K562 (cell line): ENCODE data around the gene LY6G6F. TPM values are rescaled to one million over a fixed set of nuclear protein-coding genes. Genes with fewer than 3 reads are reported as not detected.

ENCODE experiments used
- ARNT ChIP-seq, 2 experiments: fragments of 450-650 bp; IDR thresholded peaks; 2 replicates each; pipeline ENCODE4 v1.6.1; 2016; ENCODE audit warnings: mild to moderate bottlenecking in 1 of 2
- FIP1L1 ChIP-seq: fragments of 200-400 bp; formaldehyde crosslinking; IDR thresholded peaks from 2 replicates; pipeline ENCODE4 v1.6.1; 2018; ENCODE audit warnings: mild to moderate bottlenecking, low read depth, low read length; ENCODE audit not compliant: poor library complexity, severe bottlenecking
- GTF2E2 ChIP-seq: fragments of 200-800 bp; sonication (Bioruptor generic); IDR thresholded peaks from 2 replicates; pipeline ENCODE4 v1.6.1; 2016; ENCODE audit warnings: missing genetic modification characterization, missing compliant biosample characterization
- ILK ChIP-seq: fragments of 450-650 bp; IDR thresholded peaks from 2 replicates; pipeline ENCODE4 v1.6.1; 2016; ENCODE audit warnings: missing genetic modification characterization, low read depth, mild to moderate bottlenecking, missing compliant biosample characterization, moderate library complexity, borderline replicate concordance
- LCOR ChIP-seq: sonication (generic); formaldehyde crosslinking; IDR thresholded peaks from 2 replicates; pipeline ENCODE4 v1.8.0; 2022; ENCODE audit warnings: mild to moderate bottlenecking, missing genetic modification reagents
- MAFG ChIP-seq: fragments of 450-650 bp; conservative IDR thresholded peaks from 2 replicates; pipeline ENCODE4 v1.6.1; 2016; ENCODE audit warnings: missing genetic modification characterization, missing compliant biosample characterization
- POLR2AphosphoS2 ChIP-seq: IDR thresholded peaks from 2 replicates; pipeline ENCODE4 v1.6.1; 2012; ENCODE audit warnings: low read length, improper control_type of control experiment
- PRMT5 ChIP-seq: sonication (generic); formaldehyde crosslinking; IDR thresholded peaks from 2 replicates; pipeline ENCODE4 v1.5.0; 2020; ENCODE audit warnings: missing genetic modification reagents
- PURB ChIP-seq: sonication (generic); formaldehyde crosslinking; IDR thresholded peaks from 2 replicates; pipeline ENCODE4 v1.9.0; 2021; ENCODE audit warnings: low read depth, mild to moderate bottlenecking, missing genetic modification reagents
- SAFB ChIP-seq: fragments of 200-400 bp; formaldehyde crosslinking; IDR thresholded peaks from 2 replicates; pipeline ENCODE4 v1.6.1; 2017; ENCODE audit warnings: low read depth, low read length, borderline replicate concordance
- TCF3 ChIP-seq: sonication (generic); formaldehyde crosslinking; IDR thresholded peaks from 2 replicates; pipeline ENCODE4 v1.4.0; 2020; ENCODE audit warnings: mild to moderate bottlenecking, missing genetic modification reagents
- ZBTB1 ChIP-seq: sonication (generic); formaldehyde crosslinking; IDR thresholded peaks from 2 replicates; pipeline ENCODE4 v1.8.1; 2023; ENCODE audit warnings: missing genetic modification reagents, low read depth, mild to moderate bottlenecking, borderline replicate concordance
- ZNF316 ChIP-seq: fragments of 450-650 bp; IDR thresholded peaks from 2 replicates; pipeline ENCODE4 v1.6.1; 2016
- polyA plus RNA-seq, 8 experiments: library from polyadenylated mRNA; depleted of rRNA in 4 of 8; stranded (reverse) in 5 of 8; unstranded in 3 of 8; fragments of >200 nt; fragmentation: Nextera tagmentation in 2 of 8; fragmentation: Illumina TruSeq in 1 of 8; extraction: Ambion mirVana in 2 of 8; extraction: Trizol in 1 of 8; gene quantifications; 2 replicates each; pipeline versions ENCODE4 v1.2.1 to v1.2.3, GENCODE V29; 2011 to 2014; ENCODE audit warnings: inconsistent platforms in 1 of 8, missing spikeins in 1 of 8
- total RNA-seq, 7 experiments: library from RNA; depleted of rRNA in 6 of 7; stranded (reverse); fragments of >200 nt in 6 of 7; fragmentation: Illumina TruSeq in 2 of 7; extraction: Trizol in 2 of 7; gene quantifications; 2 replicates each; pipeline versions ENCODE4 v1.2.1 to v1.2.3, GENCODE V29; 2011 to 2021; ENCODE audit warnings: low replicate concordance in 1 of 7
- TF ChIP-seq, protein P1 (sequence below): fragments of 450-650 bp; IDR thresholded peaks from 2 replicates; pipeline ENCODE4 v1.6.1; 2016; ENCODE audit warnings: antibody characterized with exemption
- TF ChIP-seq, protein P2 (sequence below): sonication (generic); formaldehyde crosslinking; IDR thresholded peaks from 2 replicates; pipeline ENCODE4 v1.8.0; 2022; ENCODE audit warnings: mild to moderate bottlenecking, missing genetic modification reagents
- TF ChIP-seq, protein P3 (sequence below), 2 experiments: fragments of 200-800 bp in 1 of 2; sonication (Bioruptor generic) in 1 of 2; sonication (generic) in 1 of 2; formaldehyde crosslinking in 1 of 2; IDR thresholded peaks in 1 of 2; conservative IDR thresholded peaks in 1 of 2; 2 replicates each; pipeline versions ENCODE4 v1.5.0 to v1.6.1; 2016 to 2020; ENCODE audit warnings: missing compliant biosample characterization in 1 of 2, missing genetic modification characterization in 1 of 2, missing genetic modification reagents in 1 of 2
- TF ChIP-seq, protein P4 (sequence below): fragments of 450-650 bp; IDR thresholded peaks from 2 replicates; pipeline ENCODE4 v1.6.1; 2016; ENCODE audit warnings: low read depth

The LY6G6F gene
- total and polyA plus RNA-seq, 9 of the 15 experiments (the other 6 are each of a cell fraction or from before 2014, with no cell fraction given), result 0.14 to 0.50 (median 0.28) TPM; not detected in 2

DNA sequence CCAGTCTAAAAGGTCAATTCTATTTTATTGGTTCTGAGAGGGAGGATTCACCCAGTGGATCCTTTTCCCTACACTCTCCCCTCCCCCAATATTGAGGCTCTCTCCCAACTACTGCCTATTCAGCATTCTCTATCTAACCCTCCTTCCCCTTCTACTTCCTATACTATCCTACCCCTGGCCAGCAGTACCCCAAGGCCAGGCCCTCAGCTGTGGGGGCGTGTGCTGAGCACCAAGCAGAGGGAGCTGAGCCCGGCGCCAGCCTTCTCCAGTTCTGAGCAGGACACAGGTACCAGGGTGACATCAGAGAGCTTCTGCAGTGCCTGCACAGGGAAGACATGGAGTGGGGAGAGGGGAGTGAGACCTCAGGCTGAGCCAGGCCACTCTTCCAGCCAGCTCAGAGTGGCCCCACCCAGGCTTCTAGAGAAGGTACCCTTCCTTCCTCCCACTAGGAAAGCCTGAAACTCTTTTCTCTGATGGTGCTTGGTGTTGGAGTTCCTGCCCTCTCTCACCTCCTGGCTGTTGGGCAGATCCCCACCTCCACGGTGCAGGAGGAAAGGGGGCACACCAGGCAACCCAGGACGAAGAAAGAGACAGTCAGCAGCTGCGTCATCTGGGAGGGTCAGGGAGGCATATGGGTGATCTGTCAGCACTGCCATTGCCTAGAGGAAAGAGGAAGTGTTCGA lies 20.5 kb downstream of the LY6G6F start (continued):
- TF ChIP-seq SAFB, result no peak
- peak; percentile 44 for TF ChIP-seq TCF3 (CRISPR knock-in tag)
- TF ChIP-seq LCOR (CRISPR knock-in tag), result no peak
- TF ChIP-seq, protein P1, sequence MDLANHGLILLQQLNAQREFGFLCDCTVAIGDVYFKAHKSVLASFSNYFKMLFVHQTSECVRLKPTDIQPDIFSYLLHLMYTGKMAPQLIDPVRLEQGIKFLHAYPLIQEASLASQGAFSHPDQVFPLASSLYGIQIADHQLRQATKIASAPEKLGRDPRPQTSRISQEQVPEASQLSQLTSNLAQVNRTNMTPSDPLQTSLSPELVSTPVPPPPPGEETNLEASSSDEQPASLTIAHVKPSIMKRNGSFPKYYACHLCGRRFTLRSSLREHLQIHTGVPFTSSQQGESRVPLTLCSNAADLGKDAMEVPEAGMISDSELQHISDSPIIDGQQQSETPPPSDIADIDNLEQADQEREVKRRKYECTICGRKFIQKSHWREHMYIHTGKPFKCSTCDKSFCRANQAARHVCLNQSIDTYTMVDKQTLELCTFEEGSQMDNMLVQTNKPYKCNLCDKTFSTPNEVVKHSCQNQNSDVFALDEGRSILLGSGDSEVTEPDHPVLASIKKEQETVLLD, result no peak
- no peak for TF ChIP-seq PRMT5 (CRISPR knock-in tag)
- no peak for TF ChIP-seq POLR2AphosphoS2
- TF ChIP-seq PURB, result no peak
- peak; percentile 65 for TF ChIP-seq MAFG
- TF ChIP-seq GTF2E2 (tag), result no peak
- TF ChIP-seq, protein P2, sequence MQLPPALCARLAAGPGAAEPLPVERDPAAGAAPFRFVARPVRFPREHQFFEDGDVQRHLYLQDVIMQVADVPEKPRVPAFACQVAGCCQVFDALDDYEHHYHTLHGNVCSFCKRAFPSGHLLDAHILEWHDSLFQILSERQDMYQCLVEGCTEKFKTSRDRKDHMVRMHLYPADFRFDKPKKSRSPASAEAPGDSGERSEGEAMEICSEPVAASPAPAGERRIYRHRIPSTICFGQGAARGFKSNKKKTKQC (CRISPR knock-in tag), result no peak
- TF ChIP-seq, protein P3, sequence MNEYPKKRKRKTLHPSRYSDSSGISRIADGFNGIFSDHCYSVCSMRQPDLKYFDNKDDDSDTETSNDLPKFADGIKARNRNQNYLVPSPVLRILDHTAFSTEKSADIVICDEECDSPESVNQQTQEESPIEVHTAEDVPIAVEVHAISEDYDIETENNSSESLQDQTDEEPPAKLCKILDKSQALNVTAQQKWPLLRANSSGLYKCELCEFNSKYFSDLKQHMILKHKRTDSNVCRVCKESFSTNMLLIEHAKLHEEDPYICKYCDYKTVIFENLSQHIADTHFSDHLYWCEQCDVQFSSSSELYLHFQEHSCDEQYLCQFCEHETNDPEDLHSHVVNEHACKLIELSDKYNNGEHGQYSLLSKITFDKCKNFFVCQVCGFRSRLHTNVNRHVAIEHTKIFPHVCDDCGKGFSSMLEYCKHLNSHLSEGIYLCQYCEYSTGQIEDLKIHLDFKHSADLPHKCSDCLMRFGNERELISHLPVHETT (CRISPR knock-in tag; conservative IDR thresholded peaks at IDR 0.05 in 1 of 2, IDR thresholded peaks at IDR 0.05 in 1 of 2), result no peak
- TF ChIP-seq ARNT (IDR thresholded peaks at IDR 0.05), result no peak
- no peak for TF ChIP-seq ZBTB1 (CRISPR knock-in tag)
- TF ChIP-seq ZNF316, result peak; percentile 95
- TF ChIP-seq, protein P4, sequence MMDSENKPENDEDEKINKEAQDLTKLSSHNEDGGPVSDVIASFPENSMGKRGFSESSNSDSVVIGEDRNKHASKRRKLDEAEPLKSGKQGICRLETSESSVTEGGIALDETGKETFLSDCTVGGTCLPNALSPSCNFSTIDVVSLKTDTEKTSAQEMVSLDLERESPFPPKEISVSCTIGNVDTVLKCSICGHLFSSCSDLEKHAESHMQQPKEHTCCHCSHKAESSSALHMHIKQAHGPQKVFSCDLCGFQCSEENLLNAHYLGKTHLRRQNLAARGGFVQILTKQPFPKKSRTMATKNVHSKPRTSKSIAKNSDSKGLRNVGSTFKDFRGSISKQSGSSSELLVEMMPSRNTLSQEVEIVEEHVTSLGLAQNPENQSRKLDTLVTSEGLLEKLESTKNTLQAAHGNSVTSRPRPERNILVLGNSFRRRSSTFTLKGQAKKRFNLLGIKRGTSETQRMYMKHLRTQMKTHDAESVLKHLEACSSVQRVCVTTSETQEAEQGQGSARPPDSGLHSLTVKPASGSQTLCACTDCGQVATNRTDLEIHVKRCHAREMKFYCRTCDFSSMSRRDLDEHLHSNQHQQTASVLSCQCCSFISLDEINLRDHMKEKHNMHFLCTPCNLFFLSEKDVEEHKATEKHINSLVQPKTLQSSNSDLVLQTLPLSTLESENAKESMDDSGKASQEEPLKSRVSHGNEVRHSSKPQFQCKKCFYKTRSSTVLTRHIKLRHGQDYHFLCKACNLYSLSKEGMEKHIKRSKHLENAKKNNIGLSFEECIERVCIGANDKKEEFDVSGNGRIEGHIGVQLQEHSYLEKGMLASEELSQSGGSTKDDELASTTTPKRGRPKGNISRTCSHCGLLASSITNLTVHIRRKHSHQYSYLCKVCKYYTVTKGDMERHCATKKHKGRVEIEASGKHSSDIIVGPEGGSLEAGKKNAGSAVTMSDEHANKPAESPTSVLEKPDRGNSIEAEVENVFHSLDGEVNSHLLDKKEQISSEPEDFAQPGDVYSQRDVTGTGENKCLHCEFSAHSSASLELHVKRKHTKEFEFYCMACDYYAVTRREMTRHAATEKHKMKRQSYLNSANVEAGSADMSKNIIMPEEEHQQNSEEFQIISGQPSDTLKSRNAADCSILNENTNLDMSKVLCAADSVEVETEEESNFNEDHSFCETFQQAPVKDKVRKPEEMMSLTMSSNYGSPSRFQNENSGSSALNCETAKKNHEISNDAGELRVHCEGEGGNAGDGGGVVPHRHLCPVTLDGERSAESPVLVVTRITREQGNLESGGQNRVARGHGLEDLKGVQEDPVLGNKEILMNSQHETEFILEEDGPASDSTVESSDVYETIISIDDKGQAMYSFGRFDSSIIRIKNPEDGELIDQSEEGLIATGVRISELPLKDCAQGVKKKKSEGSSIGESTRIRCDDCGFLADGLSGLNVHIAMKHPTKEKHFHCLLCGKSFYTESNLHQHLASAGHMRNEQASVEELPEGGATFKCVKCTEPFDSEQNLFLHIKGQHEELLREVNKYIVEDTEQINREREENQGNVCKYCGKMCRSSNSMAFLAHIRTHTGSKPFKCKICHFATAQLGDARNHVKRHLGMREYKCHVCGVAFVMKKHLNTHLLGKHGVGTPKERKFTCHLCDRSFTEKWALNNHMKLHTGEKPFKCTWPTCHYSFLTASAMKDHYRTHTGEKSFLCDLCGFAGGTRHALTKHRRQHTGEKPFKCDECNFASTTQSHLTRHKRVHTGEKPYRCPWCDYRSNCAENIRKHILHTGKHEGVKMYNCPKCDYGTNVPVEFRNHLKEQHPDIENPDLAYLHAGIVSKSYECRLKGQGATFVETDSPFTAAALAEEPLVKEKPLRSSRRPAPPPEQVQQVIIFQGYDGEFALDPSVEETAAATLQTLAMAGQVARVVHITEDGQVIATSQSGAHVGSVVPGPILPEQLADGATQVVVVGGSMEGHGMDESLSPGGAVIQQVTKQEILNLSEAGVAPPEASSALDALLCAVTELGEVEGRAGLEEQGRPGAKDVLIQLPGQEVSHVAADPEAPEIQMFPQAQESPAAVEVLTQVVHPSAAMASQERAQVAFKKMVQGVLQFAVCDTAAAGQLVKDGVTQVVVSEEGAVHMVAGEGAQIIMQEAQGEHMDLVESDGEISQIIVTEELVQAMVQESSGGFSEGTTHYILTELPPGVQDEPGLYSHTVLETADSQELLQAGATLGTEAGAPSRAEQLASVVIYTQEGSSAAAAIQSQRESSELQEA, result no peak
- TF ChIP-seq FIP1L1, result no peak
- TF ChIP-seq ILK (tag), result no peak
